GM12878 (cell line): ENCODE data around the gene ASIC2. TPM values are rescaled to one million over a fixed set of nuclear protein-coding genes. Genes with fewer than 3 reads are reported as not detected.
"Not testable (repeated sequence)": the region's sequence is repeated elsewhere in the genome, so short reads cannot be mapped to it uniquely, and the experiment has no call there.

Experiments used
- ATAC-seq: fragments of 200-7000 bp; cut with Tn5 transposase; 3 replicates; pipeline ENCODE4 v1.9.1; 2020; ENCODE audit warnings: mild to moderate bottlenecking, moderate library complexity
- BruUV-seq: library from RNA; stranded (reverse); fragments of 400-500 nt; replicated peaks from 2 replicates; lab custom pipeline; 2021; lab: Mats Ljungman, UMichigan
- CTCF ChIA-PET: fragments of 300-600 bp; sonication (Branson Sonifier 250); formaldehyde crosslinking; extraction: SDS; loops from one replicate; lab custom pipeline; 2021; ENCODE audit warnings: inconsistent platforms; lab: Yijun Ruan, JAX
- POLR2A ChIA-PET: fragments of 350-600 bp; formaldehyde crosslinking; extraction: SDS; loops from one replicate; lab custom pipeline; 2021; ENCODE audit warnings: inconsistent platforms; lab: Charles Lee
- RAD21 ChIA-PET: fragments of 300-600 bp; sonication (Branson Sonifier 250); formaldehyde crosslinking; loops from one replicate; lab custom pipeline; 2023; ENCODE audit warnings: antibody characterized with exemption; ENCODE audit not compliant: unreplicated experiment; lab: Charles Lee
- SMC1A ChIA-PET: fragments of 300-600 bp; sonication (Branson Sonifier 250); formaldehyde crosslinking; loops from one replicate; lab custom pipeline; 2023; ENCODE audit not compliant: unreplicated experiment, uncharacterized antibody; lab: Charles Lee
- DNase-seq: peaks from one replicate; pipeline ENCODE4 v3.0.0-alpha.2; 2011; ENCODE audit warnings: low read depth, low spot score
- FAIRE-seq: peaks from 3 replicates; lab custom pipeline; 2011; peaks lifted over from hg19 to GRCh38; lab: Jason Lieb, UNC
- H2AFZ ChIP-seq: 2 replicates; pipeline ENCODE4 v1.6.0; 2011; ENCODE audit warnings: low read depth, low read length, control low read depth; ENCODE audit not compliant: control insufficient read depth
- H3K27ac ChIP-seq: 2 replicates; pipeline ENCODE4 v1.5.1; 2011; ENCODE audit warnings: control low read depth; ENCODE audit not compliant: control insufficient read depth, insufficient read depth
- H3K27me3 ChIP-seq, 2 experiments: replicated peaks in 1 of 2; 2 replicates each; pipeline versions ENCODE4 v1.6.0 to v1.6.1; 2011; ENCODE audit warnings: low read length in 1 of 2; ENCODE audit not compliant: control insufficient read depth in 2 of 2, insufficient read depth in 2 of 2
- H3K36me3 ChIP-seq, 2 experiments: 2 replicates each; pipeline ENCODE4 v1.5.1; 2011; ENCODE audit warnings: low read length in 1 of 2; ENCODE audit not compliant: control insufficient read depth in 2 of 2, insufficient read depth in 2 of 2
- H3K4me1 ChIP-seq: 2 replicates; pipeline ENCODE4 v1.6.1; 2011; ENCODE audit warnings: mild to moderate bottlenecking, low read length, moderate library complexity, mixed read lengths; ENCODE audit not compliant: control insufficient read depth, insufficient read depth
- H3K4me2 ChIP-seq: 2 replicates; pipeline ENCODE4 v1.6.0; 2011; ENCODE audit warnings: control low read depth; ENCODE audit not compliant: control insufficient read depth, insufficient read depth
- H3K4me3 ChIP-seq: fragments of 200-600 bp; sonication (generic); 2 replicates; pipeline ENCODE4 v1.5.1; 2016
- H3K79me2 ChIP-seq: 2 replicates; pipeline ENCODE4 v1.6.0; 2011; ENCODE audit warnings: low read length; ENCODE audit not compliant: control insufficient read depth, insufficient read depth
- H3K9ac ChIP-seq: 2 replicates; pipeline ENCODE4 v1.8.0; 2011; ENCODE audit warnings: low read length, control low read depth, mixed read lengths; ENCODE audit not compliant: control insufficient read depth, insufficient read depth
- H3K9me3 ChIP-seq: replicated peaks from 3 replicates; pipeline ENCODE4 v1.5.1; 2011; ENCODE audit warnings: mild to moderate bottlenecking, low read length; ENCODE audit not compliant: control insufficient read depth, insufficient read depth
- H4K20me1 ChIP-seq: 2 replicates; pipeline ENCODE4 v1.6.0; 2011; ENCODE audit not compliant: control insufficient read depth, insufficient read depth
- CHD4 ChIP-seq: fragments of 200-600 bp; sonication (generic); IDR thresholded peaks from 2 replicates; pipeline ENCODE4 v1.6.1; 2016; ENCODE audit warnings: mild to moderate bottlenecking
- EZH2 ChIP-seq: IDR thresholded peaks from 2 replicates; pipeline ENCODE4 v1.6.1; 2012; ENCODE audit warnings: low read depth, mild to moderate bottlenecking, control low read depth, inconsistent platforms, low read length, borderline replicate concordance; ENCODE audit not compliant: control insufficient read depth
- HDGF ChIP-seq: fragments of 450-650 bp; IDR thresholded peaks from 2 replicates; pipeline ENCODE4 v1.6.1; 2016; ENCODE audit warnings: antibody characterized with exemption
- IRF4 ChIP-seq: IDR thresholded peaks from 2 replicates; pipeline ENCODE4 v1.6.1; 2011; ENCODE audit warnings: low read depth, low read length
- MYB ChIP-seq: fragments of 150-350 bp; IDR thresholded peaks from 2 replicates; pipeline ENCODE4 v1.6.1; 2014; ENCODE audit warnings: mild to moderate bottlenecking, low read depth, low read length, borderline replicate concordance
- SIN3A ChIP-seq: IDR thresholded peaks from 2 replicates; pipeline ENCODE4 v1.6.1; 2012; ENCODE audit warnings: low read depth, low read length, improper control_type of control experiment
- SMARCA5 ChIP-seq: fragments of 450-650 bp; IDR thresholded peaks from 2 replicates; pipeline ENCODE4 v1.6.1; 2017; ENCODE audit warnings: mild to moderate bottlenecking
- SPI1 ChIP-seq: IDR thresholded peaks from 2 replicates; pipeline ENCODE4 v1.6.1; 2011; ENCODE audit warnings: low read depth, mild to moderate bottlenecking, low read length, moderate library complexity, borderline replicate concordance; ENCODE audit not compliant: insufficient read depth
- SUZ12 ChIP-seq: fragments of 200-600 bp; sonication (generic); IDR thresholded peaks from one replicate; pipeline ENCODE4 v1.6.1; 2018; ENCODE audit warnings: antibody characterized with exemption, mild to moderate bottlenecking; ENCODE audit not compliant: unreplicated experiment
- YY1 ChIP-seq: IDR thresholded peaks from 2 replicates; pipeline ENCODE4 v1.6.1; 2011; ENCODE audit warnings: low read depth, mild to moderate bottlenecking, low read length
- WGBS: methylation state at CpG from one replicate; pipeline ENCODE4 v1.1.6; 2016; ENCODE audit warnings: low lambda C conversion rate; ENCODE audit not compliant: insufficient replicate concordance, insufficient coverage; ENCODE audit errors: missing lambda C conversion rate; 5-methylcytosine and 5-hydroxymethylcytosine counted together
- in situ Hi-C: fragments of 300-500 bp; cut with MboI; formaldehyde crosslinking; loops from 9 replicates; pipeline ENCODE4 v1.14.3; 2018; ENCODE audit warnings: mixed read lengths
- intact Hi-C: fragments of 100-400 bp; cut with micrococcal nuclease; formaldehyde crosslinking; loops from one replicate; pipeline ENCODE4 v1.14.2; 2022; ENCODE audit not compliant: unreplicated experiment
- polyA plus RNA-seq, 11 experiments: library from polyadenylated mRNA; depleted of rRNA in 4 of 11; unstranded in 6 of 11; stranded (reverse) in 5 of 11; fragments of >200 nt; fragmentation: Nextera tagmentation in 4 of 11; fragmentation: Illumina TruSeq in 1 of 11; extraction: Ambion mirVana in 4 of 11; extraction: Trizol in 1 of 11; gene quantifications; 1 replicate in 1 of 11; 2 replicates in 10 of 11; pipeline versions ENCODE4 v1.2.1 to v1.2.3, GENCODE V29; 2011 to 2016; ENCODE audit warnings: inconsistent platforms in 2 of 11, missing spikeins in 2 of 11, low read depth in 1 of 11
- total RNA-seq, 4 experiments: library from RNA; depleted of rRNA in 3 of 4; stranded (reverse); fragments of >200 nt in 3 of 4; fragmentation: Illumina TruSeq in 1 of 4; extraction: Trizol in 1 of 4; gene quantifications; 2 replicates each; pipeline versions ENCODE4 v1.2.1 to v1.2.3, GENCODE V29; 2013 to 2021
- TF ChIP-seq, protein P1 (sequence below): fragments of 450-650 bp; IDR thresholded peaks from 2 replicates; pipeline ENCODE4 v1.6.1; 2017; ENCODE audit warnings: low read depth, mild to moderate bottlenecking, moderate library complexity
- TF ChIP-seq, protein P2 (sequence below): fragments of 450-650 bp; formaldehyde crosslinking; IDR thresholded peaks from 2 replicates; pipeline ENCODE4 v1.4.0; 2022; ENCODE audit warnings: mild to moderate bottlenecking, moderate library complexity

Gene ASIC2
- total and polyA plus RNA-seq, 10 of the 15 experiments (the other 5 are each of a cell fraction or from before 2014, with no cell fraction given): not detected

DNA sequence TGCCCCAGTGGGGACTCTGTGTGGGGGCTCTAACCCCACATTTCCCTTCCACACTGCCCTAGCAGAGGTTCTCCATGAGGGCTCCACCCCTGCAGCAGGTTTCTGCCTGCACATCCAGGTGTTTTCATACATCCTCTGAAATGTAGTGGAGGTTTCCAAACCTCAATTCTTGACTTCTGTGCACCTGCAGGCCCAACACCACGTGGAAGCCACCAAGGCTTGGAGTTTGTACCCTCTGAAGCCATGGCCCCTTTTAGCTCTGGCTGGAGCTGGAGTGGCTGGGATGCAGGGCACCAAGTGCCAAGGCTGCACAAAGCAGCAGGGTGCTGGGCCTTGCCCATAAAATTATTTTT lies 305.7 kb downstream of the ASIC2 start:
- FAIRE-seq, H3K27ac ChIP-seq, H4K20me1 ChIP-seq, ATAC-seq, SMC1A ChIA-PET, in situ Hi-C loops, BruUV-seq, H3K9ac ChIP-seq, POLR2A ChIA-PET, DNase-seq, H3K4me2 ChIP-seq, intact Hi-C loops, H3K27me3 ChIP-seq, H3K36me3 ChIP-seq, H3K9me3 ChIP-seq, H3K79me2 ChIP-seq, H3K4me1 ChIP-seq, H3K4me3 ChIP-seq, H2AFZ ChIP-seq: not testable (repeated sequence)
- CTCF ChIA-PET: interaction anchor here (1.2 kb wide), 1 partner anchor 11 kb away, joined by 5 read pairs; no protein-coding TSS in a partner anchor
- 0% methylated on average over 1 of the region's 1 CpG for WGBS
- RAD21 ChIA-PET: interaction anchor here (1.1 kb wide), 1 partner anchor 10 kb away, joined by 6 read pairs; no protein-coding TSS in a partner anchor

- Histone ChIP-seq H2AFZ (no peak overlapping the region), H3K9ac (no peak overlapping the region), H3K36me3 (no peaks in the 10 kb centered on the region), H3K4me1 (no peaks in the 10 kb centered on the region), H3K27ac (no peak overlapping the region), H3K9me3 (peaks cover 9% of the 10 kb centered on the region), H3K4me2 (no peak overlapping the region), H4K20me1 (no peaks in the 10 kb centered on the region), H3K27me3 (no peaks in the 10 kb centered on the region), H3K4me3 (no peak overlapping the region), H3K79me2 (no peaks in the 10 kb centered on the region)
- DNase-seq (no peak), FAIRE-seq (no peak), ATAC-seq (no peak)
- ChIA-PET RAD21 (interaction anchor here (0.9 kb wide), 1 partner anchor 108 kb away, joined by 4 read pairs; the partner anchor contains the start of gene MYO1D), CTCF (interaction anchor here (0.8 to 1.6 kb wide), 3 partner anchors 13 to 202 kb away, joined by 3 to 12 read pairs (median 3); no protein-coding TSS in a partner anchor), SMC1A (interaction anchor here (0.6 to 3.0 kb wide), 4 partner anchors 10 to 15 kb away, joined by 3 to 8 read pairs (median 4); no protein-coding TSS in a partner anchor), POLR2A (no interaction called here)
- in situ Hi-C loops (no loop called here), intact Hi-C loops (no loop called here)
- WGBS: 55% methylated on average over 4 of the region's 4 CpGs
- no TSS peak for BruUV-seq
- TF ChIP-seq SIN3A (no peak), HDGF (no peak), YY1 (no peak), CHD4 (no peak), MYB (no peak), SMARCA5 (no peak), IRF4 (no peak), SPI1 (no peak), SUZ12 (no peak), EZH2 (no peak)
- TF ChIP-seq, protein P1, sequence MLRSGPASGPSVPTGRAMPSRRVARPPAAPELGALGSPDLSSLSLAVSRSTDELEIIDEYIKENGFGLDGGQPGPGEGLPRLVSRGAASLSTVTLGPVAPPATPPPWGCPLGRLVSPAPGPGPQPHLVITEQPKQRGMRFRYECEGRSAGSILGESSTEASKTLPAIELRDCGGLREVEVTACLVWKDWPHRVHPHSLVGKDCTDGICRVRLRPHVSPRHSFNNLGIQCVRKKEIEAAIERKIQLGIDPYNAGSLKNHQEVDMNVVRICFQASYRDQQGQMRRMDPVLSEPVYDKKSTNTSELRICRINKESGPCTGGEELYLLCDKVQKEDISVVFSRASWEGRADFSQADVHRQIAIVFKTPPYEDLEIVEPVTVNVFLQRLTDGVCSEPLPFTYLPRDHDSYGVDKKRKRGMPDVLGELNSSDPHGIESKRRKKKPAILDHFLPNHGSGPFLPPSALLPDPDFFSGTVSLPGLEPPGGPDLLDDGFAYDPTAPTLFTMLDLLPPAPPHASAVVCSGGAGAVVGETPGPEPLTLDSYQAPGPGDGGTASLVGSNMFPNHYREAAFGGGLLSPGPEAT: no peak
- TF ChIP-seq, protein P2, sequence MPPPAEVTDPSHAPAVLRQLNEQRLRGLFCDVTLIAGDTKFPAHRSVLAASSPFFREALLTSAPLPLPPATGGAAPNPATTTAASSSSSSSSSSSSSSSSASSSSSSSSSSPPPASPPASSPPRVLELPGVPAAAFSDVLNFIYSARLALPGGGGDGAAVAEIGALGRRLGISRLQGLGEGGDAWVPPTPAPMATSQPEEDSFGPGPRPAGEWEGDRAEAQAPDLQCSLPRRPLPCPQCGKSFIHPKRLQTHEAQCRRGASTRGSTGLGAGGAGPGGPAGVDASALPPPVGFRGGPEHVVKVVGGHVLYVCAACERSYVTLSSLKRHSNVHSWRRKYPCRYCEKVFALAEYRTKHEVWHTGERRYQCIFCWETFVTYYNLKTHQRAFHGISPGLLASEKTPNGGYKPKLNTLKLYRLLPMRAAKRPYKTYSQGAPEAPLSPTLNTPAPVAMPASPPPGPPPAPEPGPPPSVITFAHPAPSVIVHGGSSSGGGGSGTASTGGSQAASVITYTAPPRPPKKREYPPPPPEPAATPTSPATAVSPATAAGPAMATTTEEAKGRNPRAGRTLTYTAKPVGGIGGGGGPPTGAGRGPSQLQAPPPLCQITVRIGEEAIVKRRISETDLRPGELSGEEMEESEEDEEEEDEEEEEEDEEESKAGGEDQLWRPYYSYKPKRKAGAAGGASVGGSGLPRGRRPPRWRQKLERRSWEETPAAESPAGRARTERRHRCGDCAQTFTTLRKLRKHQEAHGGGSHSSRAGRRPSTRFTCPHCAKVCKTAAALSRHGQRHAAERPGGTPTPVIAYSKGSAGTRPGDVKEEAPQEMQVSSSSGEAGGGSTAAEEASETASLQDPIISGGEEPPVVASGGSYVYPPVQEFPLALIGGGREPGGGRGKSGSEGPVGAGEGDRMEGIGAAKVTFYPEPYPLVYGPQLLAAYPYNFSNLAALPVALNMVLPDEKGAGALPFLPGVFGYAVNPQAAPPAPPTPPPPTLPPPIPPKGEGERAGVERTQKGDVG (CRISPR knock-in tag): no peak
These were observed 307.9 kb downstream of the ASIC2 start for GRCh38 chr17:32985050-32985756.
